ENCODE results near the gene LPO.

DNA sequence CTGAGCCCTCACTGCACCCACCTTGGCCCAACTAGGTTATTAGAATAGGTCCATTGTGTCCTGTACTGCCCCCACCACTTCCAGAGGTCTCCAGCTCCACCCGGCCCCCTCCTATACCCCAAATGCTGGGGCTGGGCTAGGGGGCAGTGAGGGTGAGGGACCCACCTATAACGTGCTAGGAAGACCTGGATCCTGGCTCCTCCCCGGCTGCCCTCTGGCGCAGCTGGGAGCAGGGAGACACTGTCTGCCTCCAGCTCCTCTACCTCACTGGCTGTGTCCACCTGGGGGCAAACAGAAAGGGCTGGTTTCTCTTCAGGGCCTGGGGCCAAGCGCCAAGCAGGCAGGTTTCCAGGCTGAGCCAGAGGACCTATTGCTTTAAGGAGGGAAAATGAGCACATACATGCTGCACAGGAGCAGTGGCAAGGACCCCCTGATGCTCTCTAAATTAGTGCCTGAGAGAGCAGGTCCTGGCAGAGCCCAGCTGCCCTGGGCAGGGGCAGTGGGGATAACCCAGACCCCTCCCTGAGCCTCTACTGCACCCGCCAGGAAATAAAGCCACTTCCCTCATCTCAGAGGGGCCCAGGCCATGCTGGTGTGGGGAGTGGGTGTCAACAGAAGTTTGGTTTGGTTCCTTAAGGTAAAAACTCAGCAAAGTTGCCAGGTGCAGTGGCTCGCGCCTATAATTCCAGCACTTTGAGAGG lies 78.0 kb downstream of the LPO start:
- TF ChIP-seq, protein P1, sequence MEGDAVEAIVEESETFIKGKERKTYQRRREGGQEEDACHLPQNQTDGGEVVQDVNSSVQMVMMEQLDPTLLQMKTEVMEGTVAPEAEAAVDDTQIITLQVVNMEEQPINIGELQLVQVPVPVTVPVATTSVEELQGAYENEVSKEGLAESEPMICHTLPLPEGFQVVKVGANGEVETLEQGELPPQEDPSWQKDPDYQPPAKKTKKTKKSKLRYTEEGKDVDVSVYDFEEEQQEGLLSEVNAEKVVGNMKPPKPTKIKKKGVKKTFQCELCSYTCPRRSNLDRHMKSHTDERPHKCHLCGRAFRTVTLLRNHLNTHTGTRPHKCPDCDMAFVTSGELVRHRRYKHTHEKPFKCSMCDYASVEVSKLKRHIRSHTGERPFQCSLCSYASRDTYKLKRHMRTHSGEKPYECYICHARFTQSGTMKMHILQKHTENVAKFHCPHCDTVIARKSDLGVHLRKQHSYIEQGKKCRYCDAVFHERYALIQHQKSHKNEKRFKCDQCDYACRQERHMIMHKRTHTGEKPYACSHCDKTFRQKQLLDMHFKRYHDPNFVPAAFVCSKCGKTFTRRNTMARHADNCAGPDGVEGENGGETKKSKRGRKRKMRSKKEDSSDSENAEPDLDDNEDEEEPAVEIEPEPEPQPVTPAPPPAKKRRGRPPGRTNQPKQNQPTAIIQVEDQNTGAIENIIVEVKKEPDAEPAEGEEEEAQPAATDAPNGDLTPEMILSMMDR (IDR thresholded peaks at IDR 0.05; ENCODE audit: poor library complexity, severe bottlenecking) = no peak
- no peak for TF ChIP-seq TAF1 (IDR thresholded peaks at IDR 0.05; ENCODE audit: low read depth)
- no peak for TF ChIP-seq MXI1 (conservative IDR thresholded peaks at IDR 0.05; ENCODE audit: poor library complexity, severe bottlenecking)
- no peak for TF ChIP-seq EZH2 (IDR thresholded peaks at IDR 0.05; ENCODE audit: borderline replicate concordance, insufficient read depth, low read length, poor library complexity, severe bottlenecking)
- TF ChIP-seq SMC3 (conservative IDR thresholded peaks at IDR 0.05; ENCODE audit: poor library complexity) = no peak
- TF ChIP-seq EP300 (conservative IDR thresholded peaks at IDR 0.05; ENCODE audit: poor library complexity, severe bottlenecking) = no peak
- no peak for TF ChIP-seq POLR2AphosphoS5 (IDR thresholded peaks at IDR 0.05)
- no peak for TF ChIP-seq RAD21 (conservative IDR thresholded peaks at IDR 0.05)
- TF ChIP-seq, protein P2, sequence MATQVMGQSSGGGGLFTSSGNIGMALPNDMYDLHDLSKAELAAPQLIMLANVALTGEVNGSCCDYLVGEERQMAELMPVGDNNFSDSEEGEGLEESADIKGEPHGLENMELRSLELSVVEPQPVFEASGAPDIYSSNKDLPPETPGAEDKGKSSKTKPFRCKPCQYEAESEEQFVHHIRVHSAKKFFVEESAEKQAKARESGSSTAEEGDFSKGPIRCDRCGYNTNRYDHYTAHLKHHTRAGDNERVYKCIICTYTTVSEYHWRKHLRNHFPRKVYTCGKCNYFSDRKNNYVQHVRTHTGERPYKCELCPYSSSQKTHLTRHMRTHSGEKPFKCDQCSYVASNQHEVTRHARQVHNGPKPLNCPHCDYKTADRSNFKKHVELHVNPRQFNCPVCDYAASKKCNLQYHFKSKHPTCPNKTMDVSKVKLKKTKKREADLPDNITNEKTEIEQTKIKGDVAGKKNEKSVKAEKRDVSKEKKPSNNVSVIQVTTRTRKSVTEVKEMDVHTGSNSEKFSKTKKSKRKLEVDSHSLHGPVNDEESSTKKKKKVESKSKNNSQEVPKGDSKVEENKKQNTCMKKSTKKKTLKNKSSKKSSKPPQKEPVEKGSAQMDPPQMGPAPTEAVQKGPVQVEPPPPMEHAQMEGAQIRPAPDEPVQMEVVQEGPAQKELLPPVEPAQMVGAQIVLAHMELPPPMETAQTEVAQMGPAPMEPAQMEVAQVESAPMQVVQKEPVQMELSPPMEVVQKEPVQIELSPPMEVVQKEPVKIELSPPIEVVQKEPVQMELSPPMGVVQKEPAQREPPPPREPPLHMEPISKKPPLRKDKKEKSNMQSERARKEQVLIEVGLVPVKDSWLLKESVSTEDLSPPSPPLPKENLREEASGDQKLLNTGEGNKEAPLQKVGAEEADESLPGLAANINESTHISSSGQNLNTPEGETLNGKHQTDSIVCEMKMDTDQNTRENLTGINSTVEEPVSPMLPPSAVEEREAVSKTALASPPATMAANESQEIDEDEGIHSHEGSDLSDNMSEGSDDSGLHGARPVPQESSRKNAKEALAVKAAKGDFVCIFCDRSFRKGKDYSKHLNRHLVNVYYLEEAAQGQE (IDR thresholded peaks at IDR 0.05; ENCODE audit: borderline replicate concordance) = no peak
